ENCODE results near the gene FLNC.

FLNC gene

GRCh38 chr7:128888756-128889095, 58.5 kb downstream of the FLNC start:
- no peak for DNase-seq (ENCODE audit: low read depth in 2 of 3, low spot score in 1 of 3)

GRCh38 chr7:128889121-128889520, 58.9 kb downstream of the FLNC start:
- no peak for DNase-seq (ENCODE audit: low read depth in 2 of 3, low spot score in 1 of 3)

- DNase-seq (ENCODE audit: low read depth in 2 of 3, low spot score in 1 of 3) = no peak
Observed at GRCh38 chr7:128890306-128891109, 60.3 kb downstream of the FLNC start.

GRCh38 chr7:128891110-128891941, 61.1 kb downstream of the FLNC start:
- no peak for DNase-seq (ENCODE audit: low read depth in 2 of 3, low spot score in 1 of 3)

GRCh38 chr7:128891942-128892269, 61.7 kb downstream of the FLNC start:
- no peak for DNase-seq (ENCODE audit: low read depth in 2 of 3, low spot score in 1 of 3)

- no peak for DNase-seq (ENCODE audit: low read depth in 2 of 3, low spot score in 1 of 3)
Observed at GRCh38 chr7:128892521-128893250, 62.5 kb downstream of the FLNC start.

- DNase-seq (ENCODE audit: low read depth in 2 of 3, low spot score in 1 of 3) = no peak
Observed at GRCh38 chr7:128893251-128894100, 63.3 kb downstream of the FLNC start.

GRCh38 chr7:128894101-128894440, 63.9 kb downstream of the FLNC start:
- no peak for DNase-seq (ENCODE audit: low read depth in 2 of 3, low spot score in 1 of 3)

GRCh38 chr7:128895320-128895719, 65.1 kb downstream of the FLNC start:
- DNase-seq (ENCODE audit: low read depth in 2 of 3, low spot score in 1 of 3) = no peak

- DNase-seq (ENCODE audit: low read depth in 2 of 3, low spot score in 1 of 3) = no peak
Observed at GRCh38 chr7:128899392-128899791, 69.2 kb downstream of the FLNC start.

- DNase-seq (ENCODE audit: low read depth in 2 of 3, low spot score in 1 of 3) = no peak
Observed at GRCh38 chr7:128900237-128900636, 70.0 kb downstream of the FLNC start.

- DNase-seq (ENCODE audit: low read depth in 2 of 3, low spot score in 1 of 3) = no peak
Observed at GRCh38 chr7:128902761-128903585, 72.8 kb downstream of the FLNC start.

- DNase-seq (ENCODE audit: low read depth in 2 of 3, low spot score in 1 of 3) = no peak
Observed at GRCh38 chr7:128903621-128904361, 73.6 kb downstream of the FLNC start.

- peak in 1 of 3 donors; percentile 29 for DNase-seq (ENCODE audit: low read depth in 2 of 3, low spot score in 1 of 3)
Observed at GRCh38 chr7:128904381-128905197, 74.4 kb downstream of the FLNC start.

- no peak for DNase-seq (ENCODE audit: low read depth in 2 of 3, low spot score in 1 of 3)
Observed at GRCh38 chr7:128906001-128906765, 76.0 kb downstream of the FLNC start.

- no peak for DNase-seq (ENCODE audit: low read depth in 2 of 3, low spot score in 1 of 3)
Observed at GRCh38 chr7:128906766-128907559, 76.8 kb downstream of the FLNC start.

All from stimulated activated CD4-positive, alpha-beta T cell treated with anti-CD3 and anti-CD28 coated beads, Interleukin-12 subunit alpha, Interleukin-12 subunit beta, amount 100 ng/mL, for 48 hours (primary cell).